Neural progenitor cell (in vitro differentiated cells): ENCODE measurements around the gene TMEM203. TPM values are rescaled to one million over a fixed set of nuclear protein-coding genes. Genes with fewer than 3 reads are reported as not detected.
A peak's percentile ranks its signal among the peaks of the same experiment; 100 is the strongest.

Experiments used
- DNase-seq: peaks from one replicate; pipeline ENCODE4 v3.0.0-alpha.2; 2016; ENCODE audit warnings: low spot score
- H2AFZ ChIP-seq: fragments of 200-600 bp; sonication (generic); replicated peaks from 2 replicates; pipeline ENCODE4 v1.6.1; 2016; ENCODE audit warnings: antibody characterized with exemption
- H3F3A ChIP-seq: fragments of 200-600 bp; sonication (generic); 2 replicates; pipeline ENCODE4 v1.6.1; 2016; ENCODE audit warnings: antibody characterized with exemption, low read depth
- H3K27ac ChIP-seq: fragments of 200-600 bp; sonication (generic); 2 replicates; pipeline ENCODE4 v1.5.1; 2016; ENCODE audit warnings: mild to moderate bottlenecking
- H3K27me3 ChIP-seq: fragments of 200-600 bp; sonication (generic); 2 replicates; pipeline ENCODE4 v1.6.1; 2016; ENCODE audit warnings: mild to moderate bottlenecking, moderate library complexity
- H3K36me3 ChIP-seq: fragments of 200-600 bp; sonication (generic); 2 replicates; pipeline ENCODE4 v1.5.1; 2016
- H3K4me1 ChIP-seq: fragments of 200-600 bp; sonication (generic); 2 replicates; pipeline ENCODE4 v1.6.1; 2016; ENCODE audit warnings: mixed run types
- H3K4me2 ChIP-seq: fragments of 200-600 bp; sonication (generic); 2 replicates; pipeline ENCODE4 v1.6.1; 2016
- H3K4me3 ChIP-seq: fragments of 200-600 bp; sonication (generic); 2 replicates; pipeline ENCODE4 v1.5.1; 2016
- H3K79me2 ChIP-seq: fragments of 200-600 bp; sonication (generic); 2 replicates; pipeline ENCODE4 v1.6.1; 2016; ENCODE audit warnings: low read depth
- H3K9ac ChIP-seq: fragments of 200-600 bp; sonication (generic); 2 replicates; pipeline ENCODE4 v1.6.1; 2016
- H3K9me3 ChIP-seq: fragments of 200-600 bp; sonication (generic); 2 replicates; pipeline ENCODE4 v1.5.1; 2016; ENCODE audit warnings: low read depth
- H4K20me1 ChIP-seq: fragments of 200-600 bp; sonication (generic); 2 replicates; pipeline ENCODE4 v1.6.1; 2016; ENCODE audit warnings: low read depth
- H3K27ac Mint-ChIP-seq: 3 replicates; pipeline ENCODE4 v1.8.0; 2021; ENCODE audit warnings: mixed read lengths
- H3K27me3 Mint-ChIP-seq: 2 replicates; pipeline ENCODE4 v1.8.0; 2022; ENCODE audit warnings: low read depth, mild to moderate bottlenecking, inconsistent platforms, moderate library complexity, mixed read lengths; ENCODE audit not compliant: insufficient read depth
- H3K36me3 Mint-ChIP-seq: 3 replicates; pipeline ENCODE4 v1.8.0; 2021; ENCODE audit warnings: mixed read lengths
- H3K4me1 Mint-ChIP-seq: 3 replicates; pipeline ENCODE4 v1.8.0; 2021; ENCODE audit warnings: mixed read lengths
- H3K4me3 Mint-ChIP-seq: 3 replicates; pipeline ENCODE4 v1.8.0; 2021; ENCODE audit warnings: mild to moderate bottlenecking, moderate library complexity, mixed read lengths
- H3K9me3 Mint-ChIP-seq: 3 replicates; pipeline ENCODE4 v1.8.0; 2020; ENCODE audit warnings: mixed read lengths
- EZH2 ChIP-seq: fragments of 200-600 bp; sonication (generic); IDR thresholded peaks from 2 replicates; pipeline ENCODE4 v1.6.1; 2017; ENCODE audit warnings: antibody characterized with exemption, mild to moderate bottlenecking, moderate library complexity
- EZH2phosphoT487 ChIP-seq: fragments of 200-600 bp; sonication (generic); IDR thresholded peaks from 2 replicates; pipeline ENCODE4 v1.6.1; 2017; ENCODE audit warnings: antibody characterized with exemption
- total RNA-seq: library from RNA; depleted of rRNA; stranded (reverse); fragments of >200 nt; gene quantifications from 2 replicates; pipeline ENCODE4 v1.2.3, GENCODE V29; 2015; ENCODE audit warnings: low replicate concordance
- TF ChIP-seq, protein P1 (sequence below): fragments of 200-600 bp; sonication (generic); IDR thresholded peaks from 2 replicates; pipeline ENCODE4 v1.5.1; 2017; ENCODE audit warnings: antibody characterized with exemption, mild to moderate bottlenecking

Gene TMEM203
- total RNA-seq, 1 donor from 2014 or later: 21.6 TPM

DNA sequence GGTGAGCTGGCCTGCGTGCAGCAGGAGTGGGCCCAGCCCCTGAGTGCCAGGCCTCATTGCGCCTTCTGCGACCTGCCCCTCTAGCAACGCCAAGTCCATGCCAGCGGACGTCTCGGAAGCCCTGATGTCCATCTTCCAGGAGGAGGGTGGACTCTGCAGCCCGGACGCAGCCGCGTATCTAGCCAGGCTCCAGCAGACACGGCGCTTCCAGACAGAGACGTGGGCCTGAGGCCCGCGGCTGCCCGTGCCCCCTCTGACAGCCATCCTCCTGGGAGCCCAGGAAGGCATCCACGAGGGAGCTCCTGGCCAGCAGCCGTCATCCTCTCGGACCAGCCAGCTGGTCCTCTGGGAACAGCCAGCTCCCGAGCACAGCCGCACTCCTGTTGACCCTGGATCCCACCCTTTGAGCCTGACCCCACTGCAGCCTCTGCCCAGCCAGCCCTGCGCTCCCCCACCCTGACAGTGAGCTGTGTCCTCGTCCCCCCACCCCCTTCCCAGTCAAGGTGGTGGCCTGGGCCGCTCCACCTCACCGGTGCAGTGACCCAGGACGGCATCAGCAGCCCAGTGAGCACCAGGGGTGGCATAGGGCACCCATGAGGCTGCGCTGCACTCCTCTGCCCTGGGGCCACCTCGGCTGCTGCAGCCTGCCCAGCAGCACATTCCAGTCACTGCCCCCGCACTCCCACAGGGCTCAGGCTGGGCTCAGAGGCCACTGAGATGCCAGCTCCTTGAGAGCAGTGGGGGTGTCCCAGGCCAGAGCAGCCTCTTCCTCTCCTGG, 10.9 kb upstream of the TMEM203 start:
- Histone ChIP-seq H3F3A (no peaks in the 10 kb centered on the region), H4K20me1 (peaks cover 7% of the 10 kb centered on the region), H3K4me2 (no peak overlapping the region), H3K36me3 (no peaks in the 10 kb centered on the region), H2AFZ (no peak overlapping the region), H3K4me1 (peaks cover 1% of the 10 kb centered on the region), H3K27ac (no peak overlapping the region), H3K4me3 (no peak overlapping the region), H3K27me3 (peaks cover 9% of the 10 kb centered on the region), H3K9ac (no peak overlapping the region), H3K9me3 (no peaks in the 10 kb centered on the region), H3K79me2 (no peaks in the 10 kb centered on the region)
- H3K27ac Mint-ChIP-seq: no peak overlapping the region
- TF ChIP-seq, protein P1, sequence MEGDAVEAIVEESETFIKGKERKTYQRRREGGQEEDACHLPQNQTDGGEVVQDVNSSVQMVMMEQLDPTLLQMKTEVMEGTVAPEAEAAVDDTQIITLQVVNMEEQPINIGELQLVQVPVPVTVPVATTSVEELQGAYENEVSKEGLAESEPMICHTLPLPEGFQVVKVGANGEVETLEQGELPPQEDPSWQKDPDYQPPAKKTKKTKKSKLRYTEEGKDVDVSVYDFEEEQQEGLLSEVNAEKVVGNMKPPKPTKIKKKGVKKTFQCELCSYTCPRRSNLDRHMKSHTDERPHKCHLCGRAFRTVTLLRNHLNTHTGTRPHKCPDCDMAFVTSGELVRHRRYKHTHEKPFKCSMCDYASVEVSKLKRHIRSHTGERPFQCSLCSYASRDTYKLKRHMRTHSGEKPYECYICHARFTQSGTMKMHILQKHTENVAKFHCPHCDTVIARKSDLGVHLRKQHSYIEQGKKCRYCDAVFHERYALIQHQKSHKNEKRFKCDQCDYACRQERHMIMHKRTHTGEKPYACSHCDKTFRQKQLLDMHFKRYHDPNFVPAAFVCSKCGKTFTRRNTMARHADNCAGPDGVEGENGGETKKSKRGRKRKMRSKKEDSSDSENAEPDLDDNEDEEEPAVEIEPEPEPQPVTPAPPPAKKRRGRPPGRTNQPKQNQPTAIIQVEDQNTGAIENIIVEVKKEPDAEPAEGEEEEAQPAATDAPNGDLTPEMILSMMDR: no peak
- TF ChIP-seq EZH2phosphoT487 (no peak), EZH2 (no peak)
- DNase-seq: no peak
- no peaks in the 10 kb centered on the region for H3K9me3 Mint-ChIP-seq
- H3K36me3 Mint-ChIP-seq: peaks cover 3% of the 10 kb centered on the region
- H3K4me1 Mint-ChIP-seq: no peaks in the 10 kb centered on the region
- peaks cover 2% of the 10 kb centered on the region for H3K27me3 Mint-ChIP-seq
- H3K4me3 Mint-ChIP-seq: no peak overlapping the region

DNA sequence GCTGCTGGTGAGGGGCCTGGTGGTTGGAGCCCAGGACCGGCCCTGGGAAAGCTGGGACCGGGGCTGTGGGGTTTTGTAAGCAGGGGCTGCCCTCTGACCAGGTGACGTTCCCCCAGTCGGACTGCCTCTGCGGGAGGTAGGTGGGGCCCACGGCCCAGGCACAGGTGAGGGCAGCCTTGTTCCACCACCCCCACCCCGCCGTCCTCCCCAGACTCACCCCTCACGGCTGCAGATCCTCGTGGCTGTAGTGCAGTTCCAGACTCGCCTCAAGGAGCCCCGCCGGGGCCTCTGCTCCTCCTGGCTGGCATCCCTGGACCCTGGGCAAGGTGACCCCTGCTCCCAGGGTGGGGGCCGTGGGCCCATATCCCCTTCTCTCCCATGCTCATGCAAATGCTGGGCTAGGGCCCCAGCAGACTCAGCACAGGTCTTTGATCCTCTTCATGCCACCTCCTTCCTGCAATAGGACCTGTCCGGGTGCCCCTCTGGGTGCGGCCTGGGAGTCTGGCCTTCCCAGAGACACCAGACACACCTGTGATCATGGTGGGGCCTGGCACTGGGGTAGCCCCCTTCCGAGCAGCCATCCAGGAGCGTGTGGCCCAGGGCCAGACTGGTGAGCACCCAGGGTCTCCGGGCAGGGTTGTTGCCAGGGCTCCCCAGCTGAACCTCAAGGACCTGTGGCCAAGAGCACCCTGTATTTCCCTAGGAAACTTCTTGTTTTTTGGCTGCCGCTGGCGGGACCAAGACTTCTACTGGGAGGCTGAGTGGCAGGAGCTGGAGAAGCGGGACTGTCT, 9.9 kb upstream of the TMEM203 start:
- H3K4me3 Mint-ChIP-seq: no peak overlapping the region
- no peak overlapping the region for H2AFZ ChIP-seq
- no peak for DNase-seq
- peaks cover 7% of the 10 kb centered on the region for H4K20me1 ChIP-seq
- H3K36me3 ChIP-seq: no peaks in the 10 kb centered on the region
- H3K4me3 ChIP-seq: no peak overlapping the region
- TF ChIP-seq, protein P1: no peak
- TF ChIP-seq EZH2phosphoT487 (no peak), EZH2 (no peak)
- H3K79me2 ChIP-seq: no peaks in the 10 kb centered on the region
- H3K27me3 ChIP-seq: no peaks in the 10 kb centered on the region
- H3K4me1 ChIP-seq: no peaks in the 10 kb centered on the region
- H3K9me3 ChIP-seq: no peaks in the 10 kb centered on the region
- H3F3A ChIP-seq: no peaks in the 10 kb centered on the region
- no peak overlapping the region for H3K27ac ChIP-seq
- H3K9me3 Mint-ChIP-seq: no peaks in the 10 kb centered on the region
- no peaks in the 10 kb centered on the region for H3K4me1 Mint-ChIP-seq
- H3K36me3 Mint-ChIP-seq: peaks cover 5% of the 10 kb centered on the region
- no peak overlapping the region for H3K27ac Mint-ChIP-seq
- H3K4me2 ChIP-seq: no peak overlapping the region
- H3K27me3 Mint-ChIP-seq: peaks cover 2% of the 10 kb centered on the region
- H3K9ac ChIP-seq: no peak overlapping the region

DNA sequence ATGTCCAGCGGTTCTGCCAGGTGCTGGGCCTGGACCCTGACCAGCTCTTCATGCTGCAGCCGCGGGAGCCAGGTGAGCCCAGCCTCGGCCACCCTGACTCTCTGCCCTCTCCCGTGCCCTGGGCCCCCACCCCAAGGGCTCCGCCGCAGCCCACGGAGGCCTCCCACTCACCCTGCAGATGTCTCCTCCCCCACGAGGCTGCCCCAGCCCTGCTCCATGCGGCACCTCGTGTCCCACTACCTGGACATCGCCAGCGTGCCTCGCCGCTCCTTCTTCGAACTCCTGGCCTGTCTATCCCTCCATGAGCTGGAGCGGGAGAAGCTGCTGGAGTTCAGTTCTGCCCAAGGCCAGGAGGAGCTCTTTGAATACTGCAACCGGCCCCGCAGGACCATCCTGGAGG, 9.2 kb upstream of the TMEM203 start:
- peaks cover 2% of the 10 kb centered on the region for H3K27me3 Mint-ChIP-seq
- DNase-seq: no peak
- Histone ChIP-seq H2AFZ (no peak overlapping the region), H3K27ac (no peak overlapping the region), H3K27me3 (no peaks in the 10 kb centered on the region), H3F3A (no peaks in the 10 kb centered on the region), H4K20me1 (peaks cover 7% of the 10 kb centered on the region), H3K4me3 (no peak overlapping the region), H3K36me3 (no peaks in the 10 kb centered on the region), H3K4me1 (no peaks in the 10 kb centered on the region), H3K9ac (no peak overlapping the region), H3K4me2 (no peak overlapping the region), H3K9me3 (no peaks in the 10 kb centered on the region), H3K79me2 (no peaks in the 10 kb centered on the region)
- no peaks in the 10 kb centered on the region for H3K9me3 Mint-ChIP-seq
- peaks cover 5% of the 10 kb centered on the region for H3K36me3 Mint-ChIP-seq
- peak overlapping the region; percentile 67 for H3K4me3 Mint-ChIP-seq
- H3K27ac Mint-ChIP-seq: no peak overlapping the region
- TF ChIP-seq EZH2phosphoT487 (no peak), EZH2 (no peak)
- no peaks in the 10 kb centered on the region for H3K4me1 Mint-ChIP-seq
